Vagina (tissue), 2 donors: ENCODE measurements around the gene CRACR2B.

Source experiments
- POLR2A ChIP-seq, 2 donors: fragments of 450-650 bp; IDR thresholded peaks; one replicate each; pipeline ENCODE4 v1.6.1; 2017; ENCODE audit warnings: antibody characterized with exemption in 2 of 2, mild to moderate bottlenecking in 2 of 2, moderate library complexity in 2 of 2
- TF ChIP-seq, protein P1 (sequence below), 3 experiments: fragments of 450-650 bp in 2 of 3; fragments of 200-600 bp in 1 of 3; sonication (generic) in 1 of 3; IDR thresholded peaks; one replicate each; pipeline ENCODE4 v1.5.1; 2017 to 2019; ENCODE audit warnings: antibody characterized with exemption in 3 of 3, mild to moderate bottlenecking in 2 of 3, moderate library complexity in 2 of 3

DNA sequence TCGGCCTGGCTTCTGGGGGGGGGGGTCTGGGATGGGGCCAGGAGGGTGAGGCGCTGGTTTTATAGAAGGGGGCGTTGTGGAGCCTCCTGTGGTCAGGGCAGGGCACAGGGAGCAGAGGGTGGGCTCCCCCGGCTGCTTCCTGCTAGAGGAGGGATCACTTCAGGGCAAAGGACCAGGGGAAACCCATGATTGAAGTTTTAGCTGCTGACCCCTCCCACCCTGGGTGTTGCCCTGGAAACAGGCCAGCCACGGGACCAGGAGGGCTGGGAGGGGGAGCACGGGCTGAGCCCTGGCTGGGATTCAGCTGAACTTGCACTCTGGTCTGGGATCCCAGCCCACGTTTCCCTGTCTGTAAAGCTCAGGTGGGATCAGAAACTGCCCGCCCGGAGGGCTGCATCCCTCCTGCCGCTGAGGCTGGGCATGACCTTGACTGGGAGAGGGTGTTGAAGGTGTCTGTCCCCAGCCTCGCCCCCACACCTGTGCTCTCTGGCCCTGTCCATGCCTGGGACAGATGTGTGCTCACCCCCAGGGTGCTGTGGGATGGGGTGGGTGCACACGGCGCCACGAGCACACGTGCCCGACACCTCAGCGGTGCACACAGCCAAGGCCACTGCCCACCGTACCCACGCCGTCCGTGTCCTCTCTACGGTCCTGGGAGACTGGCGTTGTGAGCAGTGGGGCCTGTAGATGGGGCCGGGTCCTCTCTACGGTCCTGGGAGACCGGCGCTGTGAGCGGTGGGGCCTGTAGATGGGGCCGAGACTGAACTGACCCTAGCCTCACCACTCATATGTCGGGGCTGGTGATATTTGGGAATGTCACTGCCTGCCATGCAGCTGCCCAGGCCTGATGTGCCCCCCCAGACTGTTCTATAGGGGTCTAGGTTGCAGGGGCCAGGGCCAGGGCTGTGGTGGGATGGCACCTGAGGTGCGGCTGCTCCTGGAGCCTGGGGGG lies 17.2 kb downstream of the CRACR2B start:
- TF ChIP-seq, protein P1, sequence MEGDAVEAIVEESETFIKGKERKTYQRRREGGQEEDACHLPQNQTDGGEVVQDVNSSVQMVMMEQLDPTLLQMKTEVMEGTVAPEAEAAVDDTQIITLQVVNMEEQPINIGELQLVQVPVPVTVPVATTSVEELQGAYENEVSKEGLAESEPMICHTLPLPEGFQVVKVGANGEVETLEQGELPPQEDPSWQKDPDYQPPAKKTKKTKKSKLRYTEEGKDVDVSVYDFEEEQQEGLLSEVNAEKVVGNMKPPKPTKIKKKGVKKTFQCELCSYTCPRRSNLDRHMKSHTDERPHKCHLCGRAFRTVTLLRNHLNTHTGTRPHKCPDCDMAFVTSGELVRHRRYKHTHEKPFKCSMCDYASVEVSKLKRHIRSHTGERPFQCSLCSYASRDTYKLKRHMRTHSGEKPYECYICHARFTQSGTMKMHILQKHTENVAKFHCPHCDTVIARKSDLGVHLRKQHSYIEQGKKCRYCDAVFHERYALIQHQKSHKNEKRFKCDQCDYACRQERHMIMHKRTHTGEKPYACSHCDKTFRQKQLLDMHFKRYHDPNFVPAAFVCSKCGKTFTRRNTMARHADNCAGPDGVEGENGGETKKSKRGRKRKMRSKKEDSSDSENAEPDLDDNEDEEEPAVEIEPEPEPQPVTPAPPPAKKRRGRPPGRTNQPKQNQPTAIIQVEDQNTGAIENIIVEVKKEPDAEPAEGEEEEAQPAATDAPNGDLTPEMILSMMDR (IDR thresholded peaks at IDR 0.05), result no peak
- TF ChIP-seq POLR2A (IDR thresholded peaks at IDR 0.05), result no peak
